ENCODE measurements around the gene ANKRD13A. TPM values are rescaled to one million over a fixed set of nuclear protein-coding genes. Genes with fewer than 3 reads are reported as not detected.

Gene ANKRD13A
- total RNA-seq, 2 donors from 2014 or later: 33.0 to 35.0 TPM

- Histone ChIP-seq H3K4me3 (no peak overlapping the region), H3K36me3 (replicated peaks in 1 of 2; ENCODE audit: insufficient read depth in 1 of 2, low read depth in 2 of 2) (peaks cover 0 to 6% of the 10 kb centered on the region in 2 donors), H3K27ac (no peak overlapping the region), H3K27me3 (no peaks in the 10 kb centered on the region), H3K4me1 (peaks cover 26% of the 10 kb centered on the region), H3K9me3 (no peaks in the 10 kb centered on the region)
- intact Hi-C loops (cut with DNase I): no loop called here
- WGBS, 2 donors: 75 to 84% methylated on average over 4 to 5 of the region's 5 CpGs
- DNase-seq: no peak
- no peak for TF ChIP-seq POLR2A (IDR thresholded peaks at IDR 0.05)
- no peak for TF ChIP-seq CTCF (IDR thresholded peaks at IDR 0.05)
- ATAC-seq: no peak
These were observed 38.1 kb downstream of the ANKRD13A start for GRCh38 chr12:110037315-110037714.

DNA sequence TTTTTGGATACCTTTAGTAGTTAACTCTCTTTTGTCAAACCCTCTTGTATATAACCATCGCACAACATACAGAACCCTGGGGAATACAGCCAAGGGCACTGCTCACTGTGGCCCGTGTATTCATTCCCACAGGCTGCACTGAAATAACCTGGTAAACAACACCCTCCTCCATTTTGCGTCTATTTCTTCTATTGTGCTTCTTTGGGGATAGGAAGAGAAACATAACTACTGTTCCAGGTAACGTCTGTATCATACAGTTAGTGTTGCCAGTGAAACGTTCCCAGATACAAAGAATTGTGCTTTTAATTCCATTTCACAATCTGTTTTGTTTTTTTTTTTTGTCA is 39.5 kb downstream of the ANKRD13A start:
- DNase-seq (no peak), ATAC-seq (peak; percentile 6)
- H3K9me3 ChIP-seq: no peaks in the 10 kb centered on the region
- peaks cover 0 to 4% of the 10 kb centered on the region in 2 donors for H3K36me3 ChIP-seq (replicated peaks in 1 of 2; ENCODE audit: insufficient read depth in 1 of 2, low read depth in 2 of 2)
- peaks cover 35% of the 10 kb centered on the region for H3K4me1 ChIP-seq
- H3K27me3 ChIP-seq: no peaks in the 10 kb centered on the region
- 18 to 29% methylated on average over 5 of the region's 5 CpGs for WGBS, 2 donors
- peak overlapping the region; percentile 54 to 89 (median 78) for H3K27ac ChIP-seq
- no peak overlapping the region for H3K4me3 ChIP-seq
- intact Hi-C loops (cut with DNase I): no loop called here
- TF ChIP-seq POLR2A (IDR thresholded peaks at IDR 0.05) (no peak), CTCF (IDR thresholded peaks at IDR 0.05) (no peak)

DNA sequence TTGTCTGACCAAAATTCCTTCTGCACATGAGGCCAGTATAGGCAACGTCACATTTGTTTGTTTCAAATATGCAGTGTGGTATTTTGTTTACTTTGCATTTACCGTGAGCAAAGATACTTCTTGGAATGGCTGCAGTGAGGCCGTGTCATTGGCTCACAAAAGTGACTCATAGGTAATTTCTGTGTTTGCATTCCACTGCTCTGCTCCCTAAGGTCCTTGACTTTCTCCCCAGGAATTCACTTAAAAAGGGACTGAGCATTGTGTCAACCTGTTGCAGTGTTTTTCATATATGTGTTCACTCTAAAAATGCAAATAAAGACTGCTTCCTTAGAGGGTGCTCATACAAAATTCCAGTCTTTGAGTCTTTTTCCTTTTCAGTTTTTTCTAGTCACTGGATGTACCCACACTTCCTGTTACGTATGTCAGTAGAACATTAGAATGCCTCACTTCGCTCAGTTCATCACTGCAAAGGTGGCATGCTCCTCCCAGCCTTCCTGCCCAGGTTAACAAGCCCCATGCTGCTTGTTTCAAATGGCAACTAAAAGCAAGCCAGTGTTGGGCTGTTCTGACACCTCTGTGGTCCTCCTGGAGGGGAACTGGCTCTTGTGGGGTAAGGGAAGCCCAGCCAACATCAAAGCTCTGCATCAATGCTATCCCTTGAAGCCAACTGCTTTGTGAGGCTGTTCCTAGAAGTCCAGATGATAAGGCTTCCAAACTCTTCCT is 40.0 kb downstream of the ANKRD13A start:
- Histone ChIP-seq H3K4me1 (peaks cover 35% of the 10 kb centered on the region), H3K27me3 (no peaks in the 10 kb centered on the region), H3K27ac (peak overlapping the region; percentile 54 to 89 (median 78)), H3K9me3 (no peaks in the 10 kb centered on the region), H3K4me3 (no peak overlapping the region), H3K36me3 (replicated peaks in 1 of 2; ENCODE audit: insufficient read depth in 1 of 2, low read depth in 2 of 2) (no peaks in the 10 kb centered on the region)
- ATAC-seq (peak; percentile 86), DNase-seq (peak; percentile 30 to 60 (median 52))
- WGBS, 2 donors: 29% methylated on average over 5 of the region's 5 CpGs
- no peak for TF ChIP-seq POLR2A (IDR thresholded peaks at IDR 0.05)
- intact Hi-C loops (cut with DNase I): no loop called here

GRCh38 chr12:110042264-110042663 is 43.0 kb downstream of the ANKRD13A start:
- ATAC-seq: no peak
- Histone ChIP-seq H3K36me3 (replicated peaks in 1 of 2; ENCODE audit: insufficient read depth in 1 of 2, low read depth in 2 of 2) (no peaks in the 10 kb centered on the region), H3K27ac (peak overlapping the region in 1 of 4 donors; percentile 48), H3K4me3 (no peak overlapping the region), H3K27me3 (no peaks in the 10 kb centered on the region), H3K9me3 (no peaks in the 10 kb centered on the region), H3K4me1 (peaks cover 43% of the 10 kb centered on the region)
- TF ChIP-seq CTCF (IDR thresholded peaks at IDR 0.05): no peak
- TF ChIP-seq POLR2A (IDR thresholded peaks at IDR 0.05): no peak
- intact Hi-C loops (cut with DNase I): no loop called here
- peak in 2 of 4 donors; percentile 20 to 41 for DNase-seq
- 87 to 93% methylated on average over 3 of the region's 3 CpGs for WGBS, 2 donors

DNA sequence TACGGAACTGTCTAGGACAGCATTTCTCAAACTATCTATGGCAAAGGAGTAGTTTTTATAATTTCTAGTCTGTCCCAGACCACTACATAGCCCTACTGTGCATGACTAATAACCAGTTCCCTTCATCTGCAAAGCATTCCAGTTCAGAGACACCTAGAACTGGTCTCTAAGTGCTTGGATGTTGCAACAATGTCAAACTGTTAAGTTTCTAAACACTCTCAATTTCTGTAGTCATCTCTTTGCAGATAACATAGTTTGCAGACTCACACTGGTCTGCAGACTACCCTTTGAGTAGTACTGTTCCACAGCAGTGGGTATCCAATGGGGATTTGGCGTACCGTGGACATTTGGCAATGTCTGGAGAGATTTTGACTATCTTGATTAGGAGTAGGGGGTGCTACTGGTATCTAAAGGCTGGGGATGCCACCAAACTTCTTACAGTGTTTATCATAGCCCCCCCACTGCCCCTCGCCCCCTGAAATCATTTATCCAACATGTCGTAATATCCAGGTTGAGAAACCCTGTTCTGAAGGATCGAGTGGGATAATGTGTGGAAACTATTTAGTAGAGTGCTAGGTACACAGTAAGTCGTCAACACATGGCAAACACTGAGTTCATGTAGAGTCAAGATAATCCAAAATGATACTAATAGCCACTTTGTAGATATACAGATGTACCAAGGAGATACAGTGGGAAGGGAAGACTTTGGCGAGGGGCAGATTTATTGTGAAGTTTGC is 47.4 kb downstream of the ANKRD13A start:
- ATAC-seq (no peak), DNase-seq (no peak)
- Histone ChIP-seq H3K4me3 (no peak overlapping the region), H3K9me3 (no peaks in the 10 kb centered on the region), H3K36me3 (replicated peaks in 1 of 2; ENCODE audit: insufficient read depth in 1 of 2, low read depth in 2 of 2) (no peaks in the 10 kb centered on the region), H3K27me3 (no peaks in the 10 kb centered on the region), H3K27ac (no peak overlapping the region), H3K4me1 (peaks cover 29% of the 10 kb centered on the region)
- WGBS, 2 donors: 74 to 81% methylated on average over 8 of the region's 8 CpGs
- TF ChIP-seq CTCF (IDR thresholded peaks at IDR 0.05): no peak
- TF ChIP-seq POLR2A (IDR thresholded peaks at IDR 0.05): no peak
- intact Hi-C loops (cut with DNase I): no loop called here

All from body of pancreas (tissue), 4 donors.